ENCODE results near the gene AEBP1.

The AEBP1 gene

DNA sequence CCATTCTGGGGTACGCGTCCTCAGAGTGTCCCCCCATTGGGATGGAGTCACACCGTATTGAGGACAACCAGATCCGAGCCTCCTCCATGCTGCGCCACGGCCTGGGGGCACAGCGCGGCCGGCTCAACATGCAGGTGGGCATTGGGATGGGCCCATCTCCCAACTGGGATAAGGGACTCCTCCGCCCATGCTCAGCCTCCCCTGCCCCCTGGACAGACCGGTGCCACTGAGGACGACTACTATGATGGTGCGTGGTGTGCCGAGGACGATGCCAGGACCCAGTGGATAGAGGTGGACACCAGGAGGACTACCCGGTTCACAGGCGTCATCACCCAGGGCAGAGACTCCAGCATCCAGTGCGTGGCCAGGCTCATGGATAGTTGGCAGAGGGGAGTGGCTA, 5.8 kb downstream of the AEBP1 start:
- no peak for TF ChIP-seq ZNF274 (IDR thresholded peaks at IDR 0.05; ENCODE audit: low read depth, low read length)
- no peak overlapping the region for H3K4me3 ChIP-seq (ENCODE audit: low read length)

DNA sequence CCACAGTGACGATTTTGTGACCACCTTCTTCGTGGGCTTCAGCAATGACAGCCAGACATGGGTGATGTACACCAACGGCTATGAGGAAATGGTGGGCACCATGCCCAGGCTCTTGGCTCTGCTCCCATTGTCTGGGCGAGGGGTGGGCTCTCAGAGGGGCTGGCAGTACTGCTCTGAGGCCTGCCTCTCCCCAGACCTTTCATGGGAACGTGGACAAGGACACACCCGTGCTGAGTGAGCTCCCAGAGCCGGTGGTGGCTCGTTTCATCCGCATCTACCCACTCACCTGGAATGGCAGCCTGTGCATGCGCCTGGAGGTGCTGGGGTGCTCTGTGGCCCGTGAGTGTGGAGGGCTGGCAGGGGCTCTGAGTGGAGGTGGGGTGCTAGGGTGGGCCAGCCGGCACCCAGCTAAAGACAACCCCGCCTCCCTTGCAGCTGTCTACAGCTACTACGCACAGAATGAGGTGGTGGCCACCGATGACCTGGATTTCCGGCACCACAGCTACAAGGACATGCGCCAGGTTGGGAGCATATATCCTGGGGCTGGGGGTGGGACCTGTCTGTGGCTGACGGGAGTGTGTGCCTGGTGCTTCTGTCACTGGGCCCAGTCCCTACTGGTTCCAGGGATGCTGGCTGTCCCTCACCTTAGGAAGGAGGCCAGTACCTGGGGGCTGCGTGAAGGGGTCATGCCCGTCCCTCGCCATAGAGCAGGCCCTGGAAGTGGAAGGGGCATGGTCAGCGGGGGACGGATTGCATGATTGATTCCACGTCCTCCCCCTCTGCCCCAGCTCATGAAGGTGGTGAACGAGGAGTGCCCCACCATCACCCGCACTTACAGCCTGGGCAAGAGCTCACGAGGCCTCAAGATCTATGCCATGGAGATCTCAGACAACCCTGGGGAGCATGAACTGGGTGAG, 6.8 kb downstream of the AEBP1 start:
- TF ChIP-seq ZNF274 (IDR thresholded peaks at IDR 0.05; ENCODE audit: low read depth, low read length): no peak
- no peak overlapping the region for H3K4me3 ChIP-seq (ENCODE audit: low read length)

DNA sequence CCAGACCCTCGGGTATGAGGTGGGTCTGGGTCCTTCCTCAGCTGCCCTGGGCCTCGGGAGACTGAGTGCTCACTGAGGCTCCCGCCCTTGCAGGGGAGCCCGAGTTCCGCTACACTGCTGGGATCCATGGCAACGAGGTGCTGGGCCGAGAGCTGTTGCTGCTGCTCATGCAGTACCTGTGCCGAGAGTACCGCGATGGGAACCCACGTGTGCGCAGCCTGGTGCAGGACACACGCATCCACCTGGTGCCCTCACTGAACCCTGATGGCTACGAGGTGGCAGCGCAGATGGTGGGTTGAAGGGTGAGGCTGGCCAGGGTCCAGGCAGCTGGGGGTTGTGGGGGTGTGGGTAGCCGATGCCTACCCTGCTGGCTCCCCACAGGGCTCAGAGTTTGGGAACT, 7.6 kb downstream of the AEBP1 start:
- H3K4me3 ChIP-seq (ENCODE audit: low read length): no peak overlapping the region

DNA sequence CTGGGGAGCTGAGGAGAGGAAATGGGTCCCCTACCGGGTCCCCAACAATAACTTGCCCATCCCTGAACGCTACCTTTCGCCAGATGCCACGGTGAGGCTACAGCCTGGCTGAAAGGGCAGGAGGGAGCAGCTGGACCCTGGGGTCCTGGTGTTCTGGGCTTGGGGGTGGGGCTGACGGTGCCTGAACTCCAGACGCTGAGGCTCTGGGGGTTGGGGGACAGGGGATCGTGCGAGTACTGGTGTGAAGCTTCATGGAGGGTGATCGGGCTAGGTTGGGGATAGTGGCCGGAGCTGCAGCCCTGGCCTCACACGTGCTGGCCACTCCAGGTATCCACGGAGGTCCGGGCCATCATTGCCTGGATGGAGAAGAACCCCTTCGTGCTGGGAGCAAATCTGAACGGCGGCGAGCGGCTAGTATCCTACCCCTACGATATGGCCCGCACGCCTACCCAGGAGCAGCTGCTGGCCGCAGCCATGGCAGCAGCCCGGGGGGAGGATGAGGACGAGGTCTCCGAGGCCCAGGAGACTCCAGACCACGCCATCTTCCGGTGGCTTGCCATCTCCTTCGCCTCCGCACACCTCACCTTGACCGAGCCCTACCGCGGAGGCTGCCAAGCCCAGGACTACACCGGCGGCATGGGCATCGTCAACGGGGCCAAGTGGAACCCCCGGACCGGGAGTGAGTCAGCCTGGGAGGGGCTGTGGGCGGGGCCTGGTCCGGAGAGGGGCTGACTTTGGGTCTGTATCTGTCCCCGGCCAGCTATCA, 8.3 kb downstream of the AEBP1 start:
- no peak for TF ChIP-seq ZNF274 (IDR thresholded peaks at IDR 0.05; ENCODE audit: low read depth, low read length)
- H3K4me3 ChIP-seq (ENCODE audit: low read length): no peak overlapping the region

More for the DNA sequence above, 7.6 kb downstream of the AEBP1 start:
- TF ChIP-seq ZNF274 (IDR thresholded peaks at IDR 0.05; ENCODE audit: low read depth, low read length): no peak

DNA sequence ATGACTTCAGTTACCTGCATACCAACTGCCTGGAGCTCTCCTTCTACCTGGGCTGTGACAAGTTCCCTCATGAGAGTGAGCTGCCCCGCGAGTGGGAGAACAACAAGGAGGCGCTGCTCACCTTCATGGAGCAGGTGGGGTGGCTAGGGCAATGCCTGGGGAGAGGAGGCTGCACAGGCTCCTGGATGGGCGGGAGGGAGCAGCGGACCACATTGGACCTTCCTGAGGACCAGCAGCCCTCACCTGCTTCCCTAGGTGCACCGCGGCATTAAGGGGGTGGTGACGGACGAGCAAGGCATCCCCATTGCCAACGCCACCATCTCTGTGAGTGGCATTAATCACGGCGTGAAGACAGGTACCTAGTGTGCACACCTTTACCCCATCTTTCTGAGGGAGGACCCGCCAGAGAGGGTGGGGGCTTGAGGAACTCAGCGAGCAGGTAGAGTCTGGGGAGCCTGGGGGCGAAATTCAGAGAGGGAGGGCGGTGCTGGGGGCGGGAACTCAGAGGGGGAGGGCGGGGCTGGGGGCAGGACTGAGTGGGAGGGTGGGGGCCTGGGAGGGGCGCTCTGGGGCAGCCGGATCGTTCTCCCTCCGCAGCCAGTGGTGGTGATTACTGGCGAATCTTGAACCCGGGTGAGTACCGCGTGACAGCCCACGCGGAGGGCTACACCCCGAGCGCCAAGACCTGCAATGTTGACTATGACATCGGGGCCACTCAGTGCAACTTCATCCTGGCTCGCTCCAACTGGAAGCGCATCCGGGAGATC, 9.0 kb downstream of the AEBP1 start:
- H3K4me3 ChIP-seq (ENCODE audit: low read length): no peak overlapping the region
- TF ChIP-seq ZNF274 (IDR thresholded peaks at IDR 0.05; ENCODE audit: low read depth, low read length): no peak

DNA sequence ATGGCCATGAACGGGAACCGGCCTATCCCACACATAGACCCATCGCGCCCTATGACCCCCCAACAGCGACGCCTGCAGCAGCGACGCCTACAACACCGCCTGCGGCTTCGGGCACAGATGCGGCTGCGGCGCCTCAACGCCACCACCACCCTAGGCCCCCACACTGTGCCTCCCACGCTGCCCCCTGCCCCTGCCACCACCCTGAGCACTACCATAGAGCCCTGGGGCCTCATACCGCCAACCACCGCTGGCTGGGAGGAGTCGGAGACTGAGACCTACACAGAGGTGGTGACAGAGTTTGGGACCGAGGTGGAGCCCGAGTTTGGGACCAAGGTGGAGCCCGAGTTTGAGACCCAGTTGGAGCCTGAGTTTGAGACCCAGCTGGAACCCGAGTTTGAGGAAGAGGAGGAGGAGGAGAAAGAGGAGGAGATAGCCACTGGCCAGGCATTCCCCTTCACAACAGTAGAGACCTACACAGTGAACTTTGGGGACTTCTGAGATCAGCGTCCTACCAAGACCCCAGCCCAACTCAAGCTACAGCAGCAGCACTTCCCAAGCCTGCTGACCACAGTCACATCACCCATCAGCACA, 9.7 kb downstream of the AEBP1 start:
- TF ChIP-seq ZNF274 (IDR thresholded peaks at IDR 0.05; ENCODE audit: low read depth, low read length): no peak

DNA sequence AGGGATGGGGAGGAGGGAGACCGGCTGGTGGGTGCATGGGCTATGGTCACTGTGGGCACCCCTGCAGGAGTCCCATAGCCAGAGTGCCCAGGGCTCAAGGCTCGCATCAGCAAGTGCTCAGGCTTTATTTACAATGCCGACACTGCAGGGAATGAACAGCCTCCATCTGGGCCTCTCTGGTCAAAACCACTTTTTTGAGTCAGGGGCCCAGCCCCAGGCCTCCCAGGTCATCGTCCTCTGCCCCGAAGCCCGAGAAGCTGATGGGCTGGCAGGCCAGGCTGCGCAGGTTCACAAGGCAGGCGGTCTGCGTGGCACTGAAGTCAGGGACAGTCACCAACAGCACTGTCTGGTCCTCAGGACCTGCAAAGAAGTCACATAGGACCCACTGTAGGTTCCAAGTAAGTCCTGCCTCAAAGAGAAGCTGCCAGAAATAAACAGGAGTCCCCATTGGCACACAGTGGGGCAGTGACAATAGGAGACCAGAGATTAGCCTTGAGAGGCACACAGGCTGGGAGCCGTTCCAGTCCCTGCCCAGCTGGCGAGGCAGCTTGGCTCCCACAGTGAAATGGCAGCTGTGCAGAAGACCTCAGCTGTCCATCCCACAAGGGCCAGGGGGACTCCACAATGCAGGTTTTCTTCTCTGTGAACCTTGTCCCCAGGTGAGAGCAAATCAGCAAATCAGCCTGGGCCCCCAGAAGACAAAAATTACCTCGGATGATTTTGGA, 10.6 kb downstream of the AEBP1 start:
- H3K4me3 ChIP-seq (ENCODE audit: low read length): no peak overlapping the region
- TF ChIP-seq ZNF274 (IDR thresholded peaks at IDR 0.05; ENCODE audit: low read depth, low read length): no peak

More for the DNA sequence above, 9.7 kb downstream of the AEBP1 start:
- no peak overlapping the region for H3K4me3 ChIP-seq (ENCODE audit: low read length)

DNA sequence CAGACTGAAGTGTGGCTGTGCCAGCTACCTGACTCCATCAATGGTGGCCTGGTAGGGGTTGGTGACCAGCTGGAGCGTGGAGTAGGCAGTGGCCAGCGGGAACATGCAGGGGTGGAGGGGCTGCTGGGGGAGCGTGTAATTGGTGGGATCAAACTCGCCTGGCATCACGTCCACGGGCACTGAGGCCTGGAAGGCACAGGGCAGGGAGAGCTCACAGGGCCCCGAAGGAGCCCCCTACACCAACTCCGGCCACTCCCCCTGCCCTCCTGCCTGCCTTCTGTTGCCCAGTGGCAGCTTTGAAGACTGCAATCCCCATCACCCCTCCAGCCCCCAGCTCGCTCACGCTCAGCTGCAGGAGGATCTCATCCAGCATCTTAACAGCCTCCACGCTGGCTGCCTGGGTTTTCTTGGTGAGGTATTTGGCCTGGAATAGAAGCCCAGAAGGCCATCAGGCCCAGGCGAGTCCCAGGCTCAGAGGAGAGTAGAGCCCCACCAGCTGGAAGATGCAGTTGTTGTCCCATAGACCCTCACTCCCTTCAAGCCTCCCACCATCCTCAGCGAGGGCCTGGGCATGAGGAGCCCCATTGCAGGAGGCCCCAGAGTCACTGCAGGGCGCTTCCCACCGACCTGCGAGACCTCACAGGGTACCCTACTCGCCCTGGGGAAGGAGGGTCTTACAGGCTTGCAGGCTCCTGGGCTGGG, 12.1 kb downstream of the AEBP1 start:
- no peak overlapping the region for H3K4me3 ChIP-seq (ENCODE audit: low read length)
- TF ChIP-seq ZNF274 (IDR thresholded peaks at IDR 0.05; ENCODE audit: low read depth, low read length): no peak

DNA sequence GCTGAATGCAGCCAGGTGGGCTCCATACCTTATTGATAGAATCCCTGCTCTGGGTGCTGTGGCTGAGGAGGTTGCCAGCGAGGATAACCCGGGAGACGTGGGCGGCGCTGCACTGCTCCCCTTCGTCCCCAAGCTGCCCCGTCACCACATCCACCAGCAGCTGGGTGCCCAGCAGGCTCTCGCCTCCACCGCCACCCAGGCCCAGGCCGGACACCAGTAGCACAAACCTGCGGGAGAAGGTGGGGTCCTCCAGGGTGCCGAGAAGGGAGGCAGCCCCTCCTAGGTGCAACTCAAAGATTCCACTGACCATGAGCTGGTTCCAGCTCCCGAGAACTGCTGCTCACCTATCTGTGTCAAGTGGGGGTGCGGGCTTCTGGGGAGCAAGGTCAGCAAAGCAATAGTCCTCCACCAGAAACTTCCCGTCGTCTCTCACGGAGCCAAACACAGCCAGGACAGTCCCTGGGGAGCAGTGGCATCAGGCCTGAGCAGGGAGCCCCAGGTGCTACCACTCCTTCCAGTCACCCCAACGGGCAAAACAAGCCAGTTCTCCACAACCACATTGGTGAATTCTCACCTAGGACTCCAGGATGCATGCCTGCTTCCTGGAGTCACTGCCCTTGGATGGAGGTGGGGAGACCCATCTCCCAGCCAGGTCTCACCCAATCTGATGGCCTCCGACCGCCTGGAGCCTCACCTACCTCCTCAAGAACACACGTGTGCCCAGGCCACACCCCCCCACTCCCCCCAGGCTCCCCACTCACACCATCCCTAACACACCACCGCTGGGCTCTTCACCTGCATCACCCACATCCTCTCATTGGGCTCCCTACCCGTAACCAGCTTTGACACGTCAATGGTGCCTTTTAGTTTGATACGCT, 12.9 kb downstream of the AEBP1 start:
- H3K4me3 ChIP-seq (ENCODE audit: low read length): no peak overlapping the region
- TF ChIP-seq ZNF274 (IDR thresholded peaks at IDR 0.05; ENCODE audit: low read depth, low read length): no peak

DNA sequence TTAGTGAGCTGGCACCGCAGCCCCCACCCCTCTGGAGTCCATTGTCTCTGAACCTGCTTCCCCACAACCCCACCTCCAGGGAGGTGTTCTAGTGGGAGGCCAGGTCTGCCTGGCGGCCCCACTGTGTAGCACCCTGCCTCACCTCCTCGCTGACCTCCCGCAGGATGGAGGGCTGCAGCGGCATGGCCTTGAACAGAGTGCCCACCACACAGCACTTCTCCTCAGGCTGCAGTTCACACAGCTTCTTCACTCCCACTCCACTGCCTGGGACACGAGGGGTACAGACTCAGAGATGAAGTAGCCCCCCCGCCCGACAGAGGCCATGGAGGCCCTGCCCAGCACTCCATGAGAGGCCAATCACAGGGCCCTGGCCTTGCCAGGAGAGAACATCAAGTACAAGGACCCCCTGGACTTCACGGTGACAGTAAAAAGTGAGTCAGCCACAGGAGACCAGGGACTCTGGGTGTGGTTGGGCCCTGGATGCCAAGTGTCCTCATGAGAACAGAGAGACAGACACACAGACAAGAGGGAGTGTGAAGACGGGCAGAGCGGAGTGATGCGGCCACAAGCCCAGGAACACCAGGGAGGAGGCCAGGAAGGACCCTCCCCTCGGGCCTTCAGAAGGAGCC, 13.8 kb downstream of the AEBP1 start:
- no peak overlapping the region for H3K4me3 ChIP-seq (ENCODE audit: low read length)
- TF ChIP-seq ZNF274 (IDR thresholded peaks at IDR 0.05; ENCODE audit: low read depth, low read length): no peak

DNA sequence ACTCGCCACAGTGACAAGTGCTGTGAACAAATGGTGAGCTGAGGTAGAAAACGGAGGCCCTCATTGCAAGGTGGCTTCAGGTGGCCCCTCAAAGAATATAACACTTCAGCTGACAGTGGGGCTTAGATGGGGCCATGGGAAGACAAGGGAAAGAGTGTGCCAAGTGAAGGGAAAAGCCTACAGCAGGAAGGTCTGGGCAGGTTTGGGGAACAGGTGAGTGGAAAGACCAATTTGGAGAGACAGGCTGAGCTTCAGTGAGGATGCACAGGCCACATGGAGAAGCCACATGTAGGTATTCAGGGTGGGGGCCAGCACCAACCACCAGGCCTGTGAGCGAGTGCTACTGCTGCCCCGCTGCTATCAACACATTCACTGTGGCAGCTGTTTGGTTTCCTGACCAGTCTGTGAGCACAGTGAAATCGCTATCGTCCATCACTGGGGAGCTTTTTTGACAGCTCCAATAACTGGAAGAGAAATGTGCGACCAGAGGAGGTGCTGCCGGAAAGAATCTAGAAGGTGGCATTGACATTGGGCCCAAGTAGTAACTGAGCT, 15.8 kb downstream of the AEBP1 start:
- H3K4me3 ChIP-seq (ENCODE audit: low read length): no peak overlapping the region
- no peak for TF ChIP-seq ZNF274 (IDR thresholded peaks at IDR 0.05; ENCODE audit: low read depth, low read length)
